Lower lobe of right lung (tissue), 2 donors: ENCODE measurements around the gene PRDM15. TPM values are rescaled to one million over a fixed set of nuclear protein-coding genes. Genes with fewer than 3 reads are reported as not detected.
A peak's percentile ranks its signal among the peaks of the same experiment; 100 is the strongest.

Experiments
- ATAC-seq, 2 donors: fragments of 200-7000 bp; cut with Tn5 transposase; one replicate each; pipeline ENCODE4 v1.9.1; 2020 to 2022; ENCODE audit warnings: mild to moderate bottlenecking in 2 of 2, moderate library complexity in 2 of 2
- DNase-seq: peaks from one replicate; pipeline ENCODE4 v3.0.0-alpha.2; 2020
- H3K27ac ChIP-seq: fragments of 200-600 bp; one replicate; pipeline ENCODE4 v1.8.0; 2022
- H3K27me3 ChIP-seq: fragments of 200-600 bp; one replicate; pipeline ENCODE4 v1.8.0; 2022; ENCODE audit warnings: low read depth
- H3K36me3 ChIP-seq: fragments of 200-600 bp; one replicate; pipeline ENCODE4 v1.8.0; 2022; ENCODE audit warnings: mild to moderate bottlenecking
- H3K4me1 ChIP-seq: fragments of 200-600 bp; one replicate; pipeline ENCODE4 v1.8.0; 2022
- H3K4me3 ChIP-seq: fragments of 200-600 bp; one replicate; pipeline ENCODE4 v1.8.0; 2022; ENCODE audit warnings: mild to moderate bottlenecking
- H3K9me3 ChIP-seq: fragments of 200-600 bp; one replicate; pipeline ENCODE4 v1.8.0; 2022
- CTCF ChIP-seq: fragments of 200-600 bp; IDR thresholded peaks from one replicate; pipeline ENCODE4 v1.8.0; 2022; ENCODE audit warnings: antibody characterized with exemption, mild to moderate bottlenecking
- intact Hi-C: fragments of 100-400 bp; cut with DNase I; formaldehyde crosslinking; loops from one replicate; pipeline ENCODE4 v1.11.0; 2022
- total RNA-seq: library from RNA; stranded (reverse); fragmentation: NEBNext Ultra II Directional; extraction: Animal tissue kit (Norgen Biotek cat#: 25700); gene quantifications from one replicate; pipeline ENCODE4 v1.2.1, GENCODE V29; 2021
- donor health status: DM: no; HTN: yes; CAD: no; lungs with severe emphysema.

PRDM15 gene
- total RNA-seq, 1 donor from 2014 or later = 6.6 TPM

GRCh38 chr21:41771625-41771945 lies 107.6 kb downstream of the PRDM15 start:
- intact Hi-C loops = loop anchor here (10.0 kb wide), 1 partner anchor 157 kb away; no protein-coding TSS in a partner anchor
- Histone ChIP-seq H3K27ac (no peak overlapping the region), H3K27me3 (peaks cover 57% of the 10 kb centered on the region), H3K4me1 (peaks cover 26% of the 10 kb centered on the region), H3K9me3 (no peaks in the 10 kb centered on the region), H3K36me3 (no peaks in the 10 kb centered on the region), H3K4me3 (no peak overlapping the region)
- DNase-seq (no peak), ATAC-seq (no peak)
- TF ChIP-seq CTCF = no peak

GRCh38 chr21:41770901-41771624 lies 108.1 kb downstream of the PRDM15 start:
- H3K27ac ChIP-seq = no peak overlapping the region
- H3K9me3 ChIP-seq = no peaks in the 10 kb centered on the region
- H3K4me3 ChIP-seq = no peak overlapping the region
- peaks cover 31% of the 10 kb centered on the region for H3K4me1 ChIP-seq
- DNase-seq = no peak
- intact Hi-C loops = loop anchor here (10.0 kb wide), 1 partner anchor 156 kb away; no protein-coding TSS in a partner anchor
- TF ChIP-seq CTCF = no peak
- H3K36me3 ChIP-seq = no peaks in the 10 kb centered on the region
- peaks cover 62% of the 10 kb centered on the region for H3K27me3 ChIP-seq
- ATAC-seq = no peak

GRCh38 chr21:41769933-41770332 lies 109.2 kb downstream of the PRDM15 start:
- Histone ChIP-seq H3K36me3 (no peaks in the 10 kb centered on the region), H3K27ac (no peak overlapping the region), H3K9me3 (no peaks in the 10 kb centered on the region), H3K4me3 (no peak overlapping the region), H3K27me3 (peaks cover 68% of the 10 kb centered on the region), H3K4me1 (peaks cover 33% of the 10 kb centered on the region)
- intact Hi-C loops = loop anchor here (10.0 kb wide), 1 partner anchor 155 kb away; no protein-coding TSS in a partner anchor
- DNase-seq (no peak), ATAC-seq (no peak)
- TF ChIP-seq CTCF = no peak

GRCh38 chr21:41769521-41769920 lies 109.6 kb downstream of the PRDM15 start:
- Histone ChIP-seq H3K4me3 (no peak overlapping the region), H3K27me3 (peaks cover 68% of the 10 kb centered on the region), H3K4me1 (peaks cover 33% of the 10 kb centered on the region), H3K9me3 (no peaks in the 10 kb centered on the region), H3K27ac (no peak overlapping the region), H3K36me3 (no peaks in the 10 kb centered on the region)
- ATAC-seq (no peak), DNase-seq (no peak)
- TF ChIP-seq CTCF = no peak
- intact Hi-C loops = no loop called here

GRCh38 chr21:41769111-41769510 lies 110.0 kb downstream of the PRDM15 start:
- Histone ChIP-seq H3K27me3 (peaks cover 68% of the 10 kb centered on the region), H3K4me3 (peak overlapping the region; percentile 43)

More at GRCh38 chr21:41769111-41769510, 110.0 kb downstream of the PRDM15 start:
- DNase-seq (no peak), ATAC-seq (no peak)
- Histone ChIP-seq H3K9me3 (no peaks in the 10 kb centered on the region), H3K27ac (no peak overlapping the region), H3K4me1 (peaks cover 37% of the 10 kb centered on the region), H3K36me3 (no peaks in the 10 kb centered on the region)
- intact Hi-C loops = no loop called here
- TF ChIP-seq CTCF = no peak
